ENCODE measurements around the gene SLC16A3. TPM values are rescaled to one million over a fixed set of nuclear protein-coding genes. Genes with fewer than 3 reads are reported as not detected.

SLC16A3 gene
- total RNA-seq, 1 donor from 2014 or later: 18.1 TPM

- DNase-seq (ENCODE audit: extremely low spot score, unreplicated experiment): no peak
- no peak for TF ChIP-seq CTCF (IDR thresholded peaks at IDR 0.05)
- Mint-ChIP-seq H3K27ac (ENCODE audit: unreplicated experiment) (no peak overlapping the region), H3K4me1 (ENCODE audit: unreplicated experiment) (peaks cover 8% of the 10 kb centered on the region), H3K36me3 (ENCODE audit: unreplicated experiment) (no peaks in the 10 kb centered on the region), H3K9me3 (ENCODE audit: unreplicated experiment) (no peaks in the 10 kb centered on the region), H3K27me3 (ENCODE audit: unreplicated experiment) (no peaks in the 10 kb centered on the region), H3K4me3 (ENCODE audit: unreplicated experiment) (no peak overlapping the region)
Observed at GRCh38 chr17:82226146-82226808, 2.6 kb upstream of the SLC16A3 start.

GRCh38 chr17:82226809-82227628 lies 1.8 kb upstream of the SLC16A3 start:
- H3K27ac Mint-ChIP-seq (ENCODE audit: unreplicated experiment): no peak overlapping the region
- DNase-seq (ENCODE audit: extremely low spot score, unreplicated experiment): no peak
- H3K4me3 Mint-ChIP-seq (ENCODE audit: unreplicated experiment): no peak overlapping the region
- no peaks in the 10 kb centered on the region for H3K27me3 Mint-ChIP-seq (ENCODE audit: unreplicated experiment)
- peaks cover 4% of the 10 kb centered on the region for H3K4me1 Mint-ChIP-seq (ENCODE audit: unreplicated experiment)
- no peaks in the 10 kb centered on the region for H3K9me3 Mint-ChIP-seq (ENCODE audit: unreplicated experiment)
- TF ChIP-seq CTCF (IDR thresholded peaks at IDR 0.05): no peak
- H3K36me3 Mint-ChIP-seq (ENCODE audit: unreplicated experiment): no peaks in the 10 kb centered on the region

- H3K9me3 Mint-ChIP-seq (ENCODE audit: unreplicated experiment): no peaks in the 10 kb centered on the region
- H3K27ac Mint-ChIP-seq (ENCODE audit: unreplicated experiment): peak overlapping the region; percentile 56
- H3K36me3 Mint-ChIP-seq (ENCODE audit: unreplicated experiment): no peaks in the 10 kb centered on the region
- TF ChIP-seq CTCF (IDR thresholded peaks at IDR 0.05): no peak
- H3K4me3 Mint-ChIP-seq (ENCODE audit: unreplicated experiment): peak overlapping the region; percentile 50
- H3K27me3 Mint-ChIP-seq (ENCODE audit: unreplicated experiment): no peaks in the 10 kb centered on the region
- peaks cover 6% of the 10 kb centered on the region for H3K4me1 Mint-ChIP-seq (ENCODE audit: unreplicated experiment)
- DNase-seq (ENCODE audit: extremely low spot score, unreplicated experiment): no peak
Observed at GRCh38 chr17:82227629-82228277, 1.1 kb upstream of the SLC16A3 start.

- no peak for TF ChIP-seq CTCF (IDR thresholded peaks at IDR 0.05)
- H3K4me1 Mint-ChIP-seq (ENCODE audit: unreplicated experiment): peaks cover 9% of the 10 kb centered on the region
- no peaks in the 10 kb centered on the region for H3K27me3 Mint-ChIP-seq (ENCODE audit: unreplicated experiment)
- DNase-seq (ENCODE audit: extremely low spot score, unreplicated experiment): no peak
- H3K36me3 Mint-ChIP-seq (ENCODE audit: unreplicated experiment): no peaks in the 10 kb centered on the region
- H3K9me3 Mint-ChIP-seq (ENCODE audit: unreplicated experiment): no peaks in the 10 kb centered on the region
- H3K27ac Mint-ChIP-seq (ENCODE audit: unreplicated experiment): no peak overlapping the region
- H3K4me3 Mint-ChIP-seq (ENCODE audit: unreplicated experiment): peak overlapping the region; percentile 35
Observed at GRCh38 chr17:82228278-82228841, 482 bp upstream of the SLC16A3 start.

Data from osteocyte (in vitro differentiated cells).